ENCODE measurements around the gene IPO4. TPM values are rescaled to one million over a fixed set of nuclear protein-coding genes. Genes with fewer than 3 reads are reported as not detected.

IPO4 gene
- total RNA-seq, 2 experiments from 2014 or later = 36.6 to 37.9 TPM

DNA sequence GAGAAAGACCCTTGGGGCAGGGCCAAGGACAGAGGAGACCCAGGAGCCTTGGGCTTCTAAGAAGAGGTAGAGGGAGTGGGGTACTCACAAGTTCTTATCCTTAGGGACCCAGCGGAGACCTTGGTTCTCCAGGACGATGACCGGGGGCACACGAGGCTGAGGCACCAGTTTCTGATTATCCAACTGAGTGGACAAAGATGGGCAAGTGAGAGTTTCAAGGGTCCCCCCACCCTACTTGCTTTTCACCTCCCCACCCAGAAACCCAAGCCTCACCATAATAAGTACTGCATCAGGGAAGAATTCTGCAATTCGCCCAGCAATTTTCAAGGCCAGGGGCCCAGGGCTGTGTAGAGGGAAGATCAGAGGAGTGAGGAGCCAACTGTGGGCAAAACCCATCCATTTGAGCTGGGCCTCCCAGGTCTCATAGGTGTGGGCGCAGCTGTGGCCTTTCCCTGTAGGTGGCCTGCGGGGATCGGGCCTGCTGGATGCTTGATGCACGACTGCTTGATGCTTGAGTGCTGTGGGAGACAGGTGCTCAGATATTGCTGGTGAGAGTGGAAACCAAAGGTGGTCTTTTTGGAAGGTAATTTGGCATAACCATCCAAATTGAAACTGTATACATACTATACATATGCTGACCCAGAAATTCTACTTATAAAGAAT is 49.2 kb downstream of the IPO4 start:
- intact Hi-C loops (cut with DNase I, micrococcal nuclease) = no loop called here
- Histone ChIP-seq H3K27me3 (ENCODE audit: control insufficient read depth in 1 of 2, insufficient read depth in 2 of 2, low read length in 2 of 2) (no peaks in the 10 kb centered on the region), H3K36me3 (ENCODE audit: insufficient read depth, low read length) (peaks cover 45% of the 10 kb centered on the region), H3K4me3 (ENCODE audit: low read length) (no peak overlapping the region), H3K4me1 (ENCODE audit: insufficient read depth, low read length) (peaks cover 64% of the 10 kb centered on the region), H3K27ac (ENCODE audit: low read depth in 1 of 2, low read length in 2 of 2) (no peak overlapping the region), H3K9me3 (ENCODE audit: control insufficient read depth in 1 of 2, insufficient read depth in 1 of 2, low read length in 2 of 2) (no peaks in the 10 kb centered on the region)
- Mint-ChIP-seq H3K4me1 (ENCODE audit: low read depth) (peaks cover 72% of the 10 kb centered on the region), H3K9me3 (no peaks in the 10 kb centered on the region), H3K4me3 (peak overlapping the region; percentile 94), H3K36me3 (ENCODE audit: low read depth) (peaks cover 71% of the 10 kb centered on the region), H3K27me3 (no peaks in the 10 kb centered on the region), H3K27ac (peak overlapping the region; percentile 85)
- ATAC-seq (ENCODE audit: poor library complexity) (no peak), DNase-seq (peak in 2 of 14 experiments; percentile 45 to 49)
- ChIA-PET CTCF (interaction anchor here (1.7 kb wide), 1 partner anchor 22 kb away, joined by 3 read pairs; the partner anchor contains the start of gene IRF9), POLR2A (interaction anchor here (0.7 to 11.7 kb wide), 4 partner anchors 9 to 76 kb away, joined by 3 to 296 read pairs (median 88); partner anchors contain the start of genes DCAF11, IRF9, MDP1 and NRL)
- TF ChIP-seq, protein P1, sequence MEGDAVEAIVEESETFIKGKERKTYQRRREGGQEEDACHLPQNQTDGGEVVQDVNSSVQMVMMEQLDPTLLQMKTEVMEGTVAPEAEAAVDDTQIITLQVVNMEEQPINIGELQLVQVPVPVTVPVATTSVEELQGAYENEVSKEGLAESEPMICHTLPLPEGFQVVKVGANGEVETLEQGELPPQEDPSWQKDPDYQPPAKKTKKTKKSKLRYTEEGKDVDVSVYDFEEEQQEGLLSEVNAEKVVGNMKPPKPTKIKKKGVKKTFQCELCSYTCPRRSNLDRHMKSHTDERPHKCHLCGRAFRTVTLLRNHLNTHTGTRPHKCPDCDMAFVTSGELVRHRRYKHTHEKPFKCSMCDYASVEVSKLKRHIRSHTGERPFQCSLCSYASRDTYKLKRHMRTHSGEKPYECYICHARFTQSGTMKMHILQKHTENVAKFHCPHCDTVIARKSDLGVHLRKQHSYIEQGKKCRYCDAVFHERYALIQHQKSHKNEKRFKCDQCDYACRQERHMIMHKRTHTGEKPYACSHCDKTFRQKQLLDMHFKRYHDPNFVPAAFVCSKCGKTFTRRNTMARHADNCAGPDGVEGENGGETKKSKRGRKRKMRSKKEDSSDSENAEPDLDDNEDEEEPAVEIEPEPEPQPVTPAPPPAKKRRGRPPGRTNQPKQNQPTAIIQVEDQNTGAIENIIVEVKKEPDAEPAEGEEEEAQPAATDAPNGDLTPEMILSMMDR (IDR thresholded peaks at IDR 0.05) = no peak

DNA sequence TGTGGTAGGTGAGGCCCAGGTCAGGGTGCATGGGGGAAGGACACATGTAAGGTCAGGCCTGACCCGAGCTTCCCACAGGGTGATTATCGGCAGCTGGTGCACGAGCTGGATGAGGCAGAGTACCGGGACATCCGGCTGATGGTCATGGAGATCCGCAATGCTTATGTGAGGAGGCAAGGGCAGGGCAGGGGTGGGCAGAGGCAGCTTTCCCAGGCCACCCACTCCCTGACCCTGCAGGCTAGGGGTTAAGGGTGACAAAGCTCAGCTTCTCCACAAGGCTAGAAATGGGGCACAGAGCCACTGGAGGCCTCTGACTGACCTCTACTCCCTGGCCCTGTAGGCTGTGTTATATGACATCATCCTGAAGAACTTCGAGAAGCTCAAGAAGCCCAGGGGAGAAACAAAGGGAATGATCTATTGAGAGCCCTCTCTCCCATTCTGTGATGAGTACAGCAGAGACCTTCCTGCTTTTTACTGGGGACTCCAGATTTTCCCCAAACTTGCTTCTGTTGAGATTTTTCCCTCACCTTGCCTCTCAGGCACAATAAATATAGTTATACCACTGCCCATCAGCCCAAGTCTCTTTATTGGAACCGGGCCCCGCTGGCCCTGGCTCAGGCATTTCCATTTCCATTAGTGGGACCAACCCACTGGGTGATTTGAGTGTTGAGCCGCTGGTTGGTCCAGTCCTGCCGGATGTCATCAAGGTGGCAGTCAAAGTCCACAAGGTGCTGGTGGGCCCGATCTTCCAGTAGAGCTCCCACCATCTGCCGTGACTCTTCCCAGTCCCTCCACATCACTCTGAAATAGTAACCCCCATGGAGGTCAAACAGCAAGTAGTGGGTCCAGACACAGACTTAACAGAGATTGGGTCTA is 50.0 kb downstream of the IPO4 start:
- H3K4me3 Mint-ChIP-seq = peak overlapping the region; percentile 94
- DNase-seq (peak in 1 of 14 experiments; percentile 21), ATAC-seq (ENCODE audit: poor library complexity) (no peak)
- TF ChIP-seq, protein P1 (IDR thresholded peaks at IDR 0.05) = no peak
- peaks cover 63% of the 10 kb centered on the region for H3K36me3 Mint-ChIP-seq (ENCODE audit: low read depth)
- Histone ChIP-seq H3K27me3 (ENCODE audit: control insufficient read depth in 1 of 2, insufficient read depth in 2 of 2, low read length in 2 of 2) (no peaks in the 10 kb centered on the region), H3K4me3 (ENCODE audit: low read length) (no peak overlapping the region), H3K9me3 (ENCODE audit: control insufficient read depth in 1 of 2, insufficient read depth in 1 of 2, low read length in 2 of 2) (no peaks in the 10 kb centered on the region), H3K27ac (ENCODE audit: low read depth in 1 of 2, low read length in 2 of 2) (peak overlapping the region in 1 of 2 donors; percentile 15), H3K4me1 (ENCODE audit: insufficient read depth, low read length) (peaks cover 58% of the 10 kb centered on the region), H3K36me3 (ENCODE audit: insufficient read depth, low read length) (peaks cover 38% of the 10 kb centered on the region)
- H3K4me1 Mint-ChIP-seq (ENCODE audit: low read depth) = peaks cover 70% of the 10 kb centered on the region
- no peaks in the 10 kb centered on the region for H3K27me3 Mint-ChIP-seq
- ChIA-PET CTCF (interaction anchor here (0.7 to 5.0 kb wide), 6 partner anchors 8 to 158 kb away, joined by 3 to 33 read pairs (median 4); partner anchors contain the start of genes IRF9 and RNF31), POLR2A (interaction anchor here (3.4 to 11.7 kb wide), 3 partner anchors 10 to 23 kb away, joined by 61 to 296 read pairs (median 127); partner anchors contain the start of genes DCAF11, IRF9, NRL and PSME2)
- H3K27ac Mint-ChIP-seq = peak overlapping the region; percentile 85
- no peaks in the 10 kb centered on the region for H3K9me3 Mint-ChIP-seq
- intact Hi-C loops (cut with DNase I, micrococcal nuclease) = no loop called here
